Measurements from ENCODE around the gene ZFAND6. TPM values are rescaled to one million over a fixed set of nuclear protein-coding genes. Genes with fewer than 3 reads are reported as not detected.
A peak's percentile ranks its signal among the peaks of the same experiment; 100 is the strongest.

Gene ZFAND6
- total RNA-seq, 1 donor from 2014 or later = 87.4 TPM

- DNase-seq (ENCODE audit: extremely low spot score in 2 of 2) = no peak
- intact Hi-C loops (cut with DNase I) = no loop called here
- H3K9me3 ChIP-seq = no peaks in the 10 kb centered on the region
- no peaks in the 10 kb centered on the region for H3K4me1 ChIP-seq
- H3K4me3 ChIP-seq = no peak overlapping the region
- peaks cover 0 to 4% of the 10 kb centered on the region in 2 donors for H3K36me3 ChIP-seq
- no peaks in the 10 kb centered on the region for H3K27me3 ChIP-seq
- TF ChIP-seq POLR2A (IDR thresholded peaks at IDR 0.05) (no peak), POLR2AphosphoS5 (IDR thresholded peaks at IDR 0.05; ENCODE audit: insufficient read depth in 1 of 2, low read depth in 1 of 2) (no peak)
- TF ChIP-seq, protein P1, sequence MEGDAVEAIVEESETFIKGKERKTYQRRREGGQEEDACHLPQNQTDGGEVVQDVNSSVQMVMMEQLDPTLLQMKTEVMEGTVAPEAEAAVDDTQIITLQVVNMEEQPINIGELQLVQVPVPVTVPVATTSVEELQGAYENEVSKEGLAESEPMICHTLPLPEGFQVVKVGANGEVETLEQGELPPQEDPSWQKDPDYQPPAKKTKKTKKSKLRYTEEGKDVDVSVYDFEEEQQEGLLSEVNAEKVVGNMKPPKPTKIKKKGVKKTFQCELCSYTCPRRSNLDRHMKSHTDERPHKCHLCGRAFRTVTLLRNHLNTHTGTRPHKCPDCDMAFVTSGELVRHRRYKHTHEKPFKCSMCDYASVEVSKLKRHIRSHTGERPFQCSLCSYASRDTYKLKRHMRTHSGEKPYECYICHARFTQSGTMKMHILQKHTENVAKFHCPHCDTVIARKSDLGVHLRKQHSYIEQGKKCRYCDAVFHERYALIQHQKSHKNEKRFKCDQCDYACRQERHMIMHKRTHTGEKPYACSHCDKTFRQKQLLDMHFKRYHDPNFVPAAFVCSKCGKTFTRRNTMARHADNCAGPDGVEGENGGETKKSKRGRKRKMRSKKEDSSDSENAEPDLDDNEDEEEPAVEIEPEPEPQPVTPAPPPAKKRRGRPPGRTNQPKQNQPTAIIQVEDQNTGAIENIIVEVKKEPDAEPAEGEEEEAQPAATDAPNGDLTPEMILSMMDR (IDR thresholded peaks at IDR 0.05) = no peak
- H3K27ac ChIP-seq = no peak overlapping the region
Observed at GRCh38 chr15:80141916-80142598, 82.6 kb downstream of the ZFAND6 start.

DNA sequence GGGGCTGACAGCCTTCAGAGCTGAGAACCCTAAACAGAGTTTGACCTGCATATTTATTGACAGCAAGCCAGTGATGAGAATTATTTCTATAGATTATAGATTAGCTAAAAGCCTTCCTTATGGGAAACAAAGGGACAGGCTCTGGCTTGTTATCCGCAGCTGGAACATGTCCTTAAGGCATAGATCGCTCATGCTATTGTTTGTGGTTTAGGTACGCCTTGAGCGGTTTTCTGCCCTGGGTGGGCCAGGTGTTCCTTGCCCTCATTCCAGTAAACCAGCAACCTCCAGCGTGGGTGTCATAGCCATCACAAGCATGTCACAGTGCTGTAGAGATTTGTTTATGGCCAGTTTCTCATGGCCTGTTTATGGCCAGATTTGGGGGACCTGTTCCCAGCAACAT is 83.2 kb downstream of the ZFAND6 start:
- no peak for TF ChIP-seq POLR2A (IDR thresholded peaks at IDR 0.05)
- TF ChIP-seq, protein P1 (IDR thresholded peaks at IDR 0.05) = no peak
- TF ChIP-seq POLR2AphosphoS5 (IDR thresholded peaks at IDR 0.05; ENCODE audit: insufficient read depth in 1 of 2, low read depth in 1 of 2) = no peak
- intact Hi-C loops (cut with DNase I) = no loop called here
- Histone ChIP-seq H3K9me3 (no peaks in the 10 kb centered on the region), H3K27ac (no peak overlapping the region), H3K36me3 (no peaks in the 10 kb centered on the region), H3K4me3 (no peak overlapping the region), H3K4me1 (no peaks in the 10 kb centered on the region), H3K27me3 (no peaks in the 10 kb centered on the region)
- no peak for DNase-seq (ENCODE audit: extremely low spot score in 2 of 2)

GRCh38 chr15:80151148-80151547 is 91.7 kb downstream of the ZFAND6 start:
- Histone ChIP-seq H3K9me3 (no peaks in the 10 kb centered on the region), H3K27me3 (no peaks in the 10 kb centered on the region), H3K36me3 (no peaks in the 10 kb centered on the region), H3K4me3 (no peak overlapping the region), H3K27ac (no peak overlapping the region), H3K4me1 (peaks cover 24% of the 10 kb centered on the region)
- no peak for DNase-seq (ENCODE audit: extremely low spot score in 2 of 2)
- TF ChIP-seq POLR2AphosphoS5 (IDR thresholded peaks at IDR 0.05; ENCODE audit: insufficient read depth in 1 of 2, low read depth in 1 of 2) (no peak), POLR2A (IDR thresholded peaks at IDR 0.05) (no peak)
- TF ChIP-seq, protein P1 (IDR thresholded peaks at IDR 0.05) = no peak
- intact Hi-C loops (cut with DNase I) = loop anchor here (5.0 to 10.0 kb wide), 2 partner anchors 66 to 94 kb away; partner anchors contain the start of gene ZFAND6

GRCh38 chr15:80151576-80151975 is 92.1 kb downstream of the ZFAND6 start:
- TF ChIP-seq, protein P1 (IDR thresholded peaks at IDR 0.05) = no peak
- TF ChIP-seq POLR2A (IDR thresholded peaks at IDR 0.05) = no peak
- TF ChIP-seq POLR2AphosphoS5 (IDR thresholded peaks at IDR 0.05; ENCODE audit: insufficient read depth in 1 of 2, low read depth in 1 of 2) = no peak
- no peaks in the 10 kb centered on the region for H3K9me3 ChIP-seq

More at GRCh38 chr15:80151576-80151975, 92.1 kb downstream of the ZFAND6 start:
- Histone ChIP-seq H3K36me3 (no peaks in the 10 kb centered on the region), H3K27me3 (no peaks in the 10 kb centered on the region), H3K4me1 (peaks cover 24% of the 10 kb centered on the region), H3K4me3 (peak overlapping the region in 1 of 2 donors; percentile 72), H3K27ac (peak overlapping the region; percentile 87)
- intact Hi-C loops (cut with DNase I) = loop anchor here (5.0 to 10.0 kb wide), 2 partner anchors 67 to 94 kb away; partner anchors contain the start of gene ZFAND6
- no peak for DNase-seq (ENCODE audit: extremely low spot score in 2 of 2)

Data from vagina (tissue), 2 donors.